ENCODE measurements around the gene KTN1.

KTN1 gene

GRCh38 chr14:55579724-55580469, at the start of gene KTN1:
Gene KTN1, plus strand, starts transcription at chr14:55580207. Its CDS starts 31,842 bp downstream, at chr14:55612049.
- DNase-seq = peak; percentile 81

GRCh38 chr14:55530464-55530863, 49.5 kb upstream of the KTN1 start:
- no peak for DNase-seq

- no peak for DNase-seq
These were observed 47.2 kb upstream of the KTN1 start for GRCh38 chr14:55532645-55533344.

GRCh38 chr14:55533960-55534359, 46.0 kb upstream of the KTN1 start:
- no peak for DNase-seq

- no peak for DNase-seq
These were observed 44.3 kb upstream of the KTN1 start for GRCh38 chr14:55535516-55536203.

GRCh38 chr14:55536204-55536708, 43.8 kb upstream of the KTN1 start:
- DNase-seq = no peak

GRCh38 chr14:55537782-55538181, 42.2 kb upstream of the KTN1 start:
- no peak for DNase-seq

GRCh38 chr14:55539975-55540374, 40.0 kb upstream of the KTN1 start:
- DNase-seq = no peak

- DNase-seq = no peak
These were observed 38.9 kb upstream of the KTN1 start for GRCh38 chr14:55540847-55541773.

- DNase-seq = no peak
These were observed 34.2 kb upstream of the KTN1 start for GRCh38 chr14:55545779-55546178.

- DNase-seq = no peak
These were observed 33.7 kb upstream of the KTN1 start for GRCh38 chr14:55546212-55546874.

GRCh38 chr14:55547650-55548315, 32.2 kb upstream of the KTN1 start:
- DNase-seq = no peak

- no peak for DNase-seq
These were observed 26.2 kb upstream of the KTN1 start for GRCh38 chr14:55553791-55554190.

- DNase-seq = peak; percentile 34
These were observed 22.9 kb upstream of the KTN1 start for GRCh38 chr14:55556929-55557623.

- no peak for DNase-seq
These were observed 17.9 kb upstream of the KTN1 start for GRCh38 chr14:55562135-55562534.

GRCh38 chr14:55568618-55569017, 11.4 kb upstream of the KTN1 start:
- no peak for DNase-seq

GRCh38 chr14:55571125-55571889, 8.7 kb upstream of the KTN1 start:
- DNase-seq = no peak

- DNase-seq = no peak
These were observed 7.4 kb upstream of the KTN1 start for GRCh38 chr14:55572578-55572977.

- DNase-seq = no peak
These were observed 5.0 kb upstream of the KTN1 start for GRCh38 chr14:55574988-55575387.

GRCh38 chr14:55577229-55577628, 2.8 kb upstream of the KTN1 start:
- no peak for DNase-seq

Measured in midbrain (tissue), 1 donor.